ENCODE data around the gene ZNF786.
A peak's percentile ranks its signal among the peaks of the same experiment; 100 is the strongest.
"Not testable (repeated sequence)": the region's sequence is repeated elsewhere in the genome, so short reads cannot be mapped to it uniquely, and the experiment has no call there.

Gene ZNF786

DNA sequence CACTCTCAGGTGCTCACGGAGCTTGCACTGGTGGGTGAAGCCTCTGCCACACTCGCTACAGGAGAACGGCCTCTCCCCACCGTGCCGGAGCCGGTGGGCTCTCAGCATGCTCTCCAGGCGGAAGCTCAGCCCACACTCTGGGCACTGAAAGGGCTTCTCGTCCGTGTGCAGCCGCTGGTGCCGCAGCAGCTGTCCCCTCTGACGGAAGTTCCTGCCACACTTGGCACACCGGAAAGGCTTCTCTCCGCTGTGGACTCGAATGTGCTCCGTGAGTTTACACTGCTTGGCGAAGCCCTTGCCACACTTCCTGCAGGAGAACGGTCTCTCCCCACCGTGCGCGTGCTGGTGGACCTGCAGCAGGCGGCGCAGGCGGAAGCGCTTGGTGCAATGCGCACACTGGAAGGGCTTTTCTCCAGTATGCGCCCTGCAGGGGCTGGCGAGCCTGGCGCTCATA is 19.3 kb downstream of the ZNF786 start:
- no peak for DNase-seq
- Histone ChIP-seq H3K27ac (no peak overlapping the region), H3K4me3 (ENCODE audit: low read depth, low read length) (no peak overlapping the region), H3K9me3 (ENCODE audit: severe bottlenecking) (no peaks in the 10 kb centered on the region), H3K27me3 (ENCODE audit: insufficient read depth, low read depth, severe bottlenecking) (no peaks in the 10 kb centered on the region), H3K36me3 (peaks cover 54% of the 10 kb centered on the region)
- TF ChIP-seq, protein P1, sequence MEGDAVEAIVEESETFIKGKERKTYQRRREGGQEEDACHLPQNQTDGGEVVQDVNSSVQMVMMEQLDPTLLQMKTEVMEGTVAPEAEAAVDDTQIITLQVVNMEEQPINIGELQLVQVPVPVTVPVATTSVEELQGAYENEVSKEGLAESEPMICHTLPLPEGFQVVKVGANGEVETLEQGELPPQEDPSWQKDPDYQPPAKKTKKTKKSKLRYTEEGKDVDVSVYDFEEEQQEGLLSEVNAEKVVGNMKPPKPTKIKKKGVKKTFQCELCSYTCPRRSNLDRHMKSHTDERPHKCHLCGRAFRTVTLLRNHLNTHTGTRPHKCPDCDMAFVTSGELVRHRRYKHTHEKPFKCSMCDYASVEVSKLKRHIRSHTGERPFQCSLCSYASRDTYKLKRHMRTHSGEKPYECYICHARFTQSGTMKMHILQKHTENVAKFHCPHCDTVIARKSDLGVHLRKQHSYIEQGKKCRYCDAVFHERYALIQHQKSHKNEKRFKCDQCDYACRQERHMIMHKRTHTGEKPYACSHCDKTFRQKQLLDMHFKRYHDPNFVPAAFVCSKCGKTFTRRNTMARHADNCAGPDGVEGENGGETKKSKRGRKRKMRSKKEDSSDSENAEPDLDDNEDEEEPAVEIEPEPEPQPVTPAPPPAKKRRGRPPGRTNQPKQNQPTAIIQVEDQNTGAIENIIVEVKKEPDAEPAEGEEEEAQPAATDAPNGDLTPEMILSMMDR (IDR thresholded peaks at IDR 0.05; ENCODE audit: low read depth, low read length), result no peak

- Histone ChIP-seq H3K36me3 (peaks cover 54% of the 10 kb centered on the region), H3K27me3 (ENCODE audit: insufficient read depth, low read depth, severe bottlenecking) (no peaks in the 10 kb centered on the region), H3K27ac (no peak overlapping the region), H3K4me3 (ENCODE audit: low read depth, low read length) (no peak overlapping the region), H3K9me3 (ENCODE audit: severe bottlenecking) (no peaks in the 10 kb centered on the region)
- TF ChIP-seq, protein P1 (IDR thresholded peaks at IDR 0.05; ENCODE audit: low read depth, low read length), result no peak
- DNase-seq, result no peak
Observed at GRCh38 chr7:149070372-149071125, 20.0 kb downstream of the ZNF786 start.

GRCh38 chr7:149067869-149068268 is 22.6 kb downstream of the ZNF786 start:
- Histone ChIP-seq H3K4me3 (ENCODE audit: low read depth, low read length) (no peak overlapping the region), H3K9me3 (ENCODE audit: severe bottlenecking) (no peaks in the 10 kb centered on the region), H3K27me3 (ENCODE audit: insufficient read depth, low read depth, severe bottlenecking) (no peaks in the 10 kb centered on the region), H3K36me3 (peaks cover 42% of the 10 kb centered on the region), H3K27ac (no peak overlapping the region)
- DNase-seq, result peak; percentile 16
- TF ChIP-seq, protein P1 (IDR thresholded peaks at IDR 0.05; ENCODE audit: low read depth, low read length), result peak; percentile 34; the same call in 1 of the 2 replicates

DNA sequence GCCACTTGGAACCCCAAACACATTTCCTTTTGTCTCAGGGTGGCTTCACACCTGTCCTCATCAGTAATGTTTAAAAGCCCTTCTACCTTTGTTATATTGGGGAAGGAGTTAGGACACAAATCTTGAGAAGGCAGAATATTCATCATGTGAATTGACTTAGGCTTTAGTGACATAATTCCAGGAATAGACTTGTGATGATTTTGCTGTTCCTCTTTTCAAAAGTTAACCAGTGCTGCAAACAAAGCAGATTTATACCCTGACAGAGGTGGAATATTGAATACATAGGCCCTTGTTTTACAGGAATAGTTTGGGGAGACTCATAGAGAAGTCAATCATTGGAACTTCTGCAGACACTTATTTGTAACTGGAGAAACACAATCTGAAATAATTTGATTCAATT is 27.0 kb downstream of the ZNF786 start:
- Histone ChIP-seq H3K4me3 (ENCODE audit: low read depth, low read length) (no peak overlapping the region), H3K27ac (no peak overlapping the region), H3K9me3 (ENCODE audit: severe bottlenecking) (no peaks in the 10 kb centered on the region), H3K27me3 (ENCODE audit: insufficient read depth, low read depth, severe bottlenecking) (no peaks in the 10 kb centered on the region), H3K36me3 (peaks cover 8% of the 10 kb centered on the region)
- TF ChIP-seq, protein P1 (IDR thresholded peaks at IDR 0.05; ENCODE audit: low read depth, low read length), result no peak
- no peak for DNase-seq

DNA sequence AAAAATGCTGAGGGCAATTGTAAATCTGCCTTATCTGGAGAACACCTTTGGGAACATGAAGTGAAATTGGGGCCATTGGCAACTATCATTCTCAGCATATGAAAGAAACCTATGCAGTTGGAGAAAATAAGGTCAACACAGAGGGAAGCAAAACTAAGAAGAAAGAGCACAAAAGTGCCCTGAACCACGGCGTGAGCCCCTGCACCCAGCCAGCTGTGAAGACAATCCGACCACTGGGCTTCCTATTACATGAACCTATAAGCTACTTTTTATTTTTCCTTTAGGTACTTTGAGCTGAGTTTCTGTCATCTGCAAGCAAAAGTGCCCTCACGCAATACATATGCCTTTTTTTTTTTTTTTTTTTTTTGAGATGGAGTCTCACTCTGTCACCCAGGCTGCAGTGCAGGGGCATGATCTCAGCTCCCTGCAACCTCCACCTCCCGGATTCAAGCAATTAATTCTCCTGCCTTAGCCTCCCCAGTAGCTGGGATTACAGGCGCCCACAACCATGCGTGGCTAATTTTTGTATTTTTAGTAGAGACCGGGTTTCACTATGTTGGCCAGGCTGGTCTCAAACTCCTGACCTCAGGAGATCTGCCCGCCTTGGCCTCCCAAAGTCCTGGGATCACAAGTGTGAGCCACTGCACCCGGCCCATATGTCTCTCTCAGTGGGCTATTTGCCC is 28.2 kb downstream of the ZNF786 start:
- not testable (repeated sequence) for H3K9me3 ChIP-seq (ENCODE audit: severe bottlenecking); H3K4me3 ChIP-seq (ENCODE audit: low read depth, low read length); H3K36me3 ChIP-seq; DNase-seq; H3K27me3 ChIP-seq (ENCODE audit: insufficient read depth, low read depth, severe bottlenecking); H3K27ac ChIP-seq

GRCh38 chr7:149060156-149060555 is 30.4 kb downstream of the ZNF786 start:
- TF ChIP-seq, protein P1 (IDR thresholded peaks at IDR 0.05; ENCODE audit: low read depth, low read length), result no peak
- Histone ChIP-seq H3K9me3 (ENCODE audit: severe bottlenecking) (no peaks in the 10 kb centered on the region), H3K36me3 (no peaks in the 10 kb centered on the region), H3K4me3 (ENCODE audit: low read depth, low read length) (no peak overlapping the region), H3K27me3 (ENCODE audit: insufficient read depth, low read depth, severe bottlenecking) (no peaks in the 10 kb centered on the region), H3K27ac (no peak overlapping the region)
- no peak for DNase-seq

All from WERI-Rb-1 (cell line).